CD4-positive, CD25-positive, alpha-beta regulatory T cell (primary cell): ENCODE results near the gene NME8. TPM values are rescaled to one million over a fixed set of nuclear protein-coding genes. Genes with fewer than 3 reads are reported as not detected.

ENCODE experiments used
- ATAC-seq, 2 donors: fragments of 150-1000 bp; cut with Tn5 transposase; one replicate each; pipeline ENCODE4 v1.10.0; 2021; ENCODE audit warnings: low read depth in 2 of 2, moderate number of reproducible peaks in 2 of 2, moderate library complexity in 1 of 2
- DNase-seq, 3 donors: peaks; one replicate each; pipeline versions ENCODE4 v3.0.0 to v3.0.0-alpha.2; 2012 to 2022; ENCODE audit warnings: mixed read lengths in 1 of 3
- H3K27ac ChIP-seq: one replicate; pipeline ENCODE4 v1.7.0; 2013; ENCODE audit warnings: mild to moderate bottlenecking, low read length; ENCODE audit not compliant: insufficient read depth, poor library complexity, severe bottlenecking
- H3K27me3 ChIP-seq: one replicate; pipeline ENCODE4 v1.7.0; 2013; ENCODE audit warnings: low read length; ENCODE audit not compliant: control insufficient read depth, insufficient read depth
- H3K36me3 ChIP-seq: one replicate; pipeline ENCODE4 v1.7.0; 2013; ENCODE audit warnings: mild to moderate bottlenecking, low read length, moderate library complexity; ENCODE audit not compliant: control insufficient read depth, insufficient read depth
- H3K4me1 ChIP-seq: 2 replicates; pipeline ENCODE4 v1.7.0; 2013; ENCODE audit warnings: mild to moderate bottlenecking, low read length; ENCODE audit not compliant: insufficient read depth, control insufficient read depth, poor library complexity, severe bottlenecking
- H3K4me3 ChIP-seq: one replicate; pipeline ENCODE4 v1.7.0; 2013; ENCODE audit warnings: low read depth, mild to moderate bottlenecking, low read length, moderate library complexity
- H3K9me3 ChIP-seq, 2 experiments: 1 replicate in 1 of 2; 2 replicates in 1 of 2; pipeline ENCODE4 v1.7.0; 2013; ENCODE audit warnings: low read length in 2 of 2, mild to moderate bottlenecking in 1 of 2, moderate library complexity in 1 of 2; ENCODE audit not compliant: control insufficient read depth in 2 of 2
- H3K27ac Mint-ChIP-seq, 3 donors: one replicate each; pipeline ENCODE4 v1.8.0; 2020 to 2022; ENCODE audit warnings: mild to moderate bottlenecking in 3 of 3, mixed read lengths in 3 of 3, moderate library complexity in 2 of 3
- H3K27me3 Mint-ChIP-seq: one replicate; pipeline ENCODE4 v1.8.0; 2022; ENCODE audit warnings: mild to moderate bottlenecking, mixed read lengths
- H3K36me3 Mint-ChIP-seq: one replicate; pipeline ENCODE4 v1.8.0; 2020; ENCODE audit warnings: mixed read lengths
- H3K4me1 Mint-ChIP-seq, 4 donors: one replicate each; pipeline ENCODE4 v1.8.0; 2020 to 2022; ENCODE audit warnings: mixed read lengths in 4 of 4, mild to moderate bottlenecking in 1 of 4
- H3K4me3 Mint-ChIP-seq, 4 donors: one replicate each; pipeline ENCODE4 v1.8.0; 2020 to 2022; ENCODE audit warnings: mild to moderate bottlenecking in 4 of 4, mixed read lengths in 4 of 4, moderate library complexity in 3 of 4
- H3K9me3 Mint-ChIP-seq, 7 donors: one replicate each; pipeline ENCODE4 v1.8.0; 2020 to 2022; ENCODE audit warnings: mixed read lengths in 7 of 7, mild to moderate bottlenecking in 3 of 7, moderate library complexity in 2 of 7
- polyA plus RNA-seq, 4 donors: library from polyadenylated mRNA; unstranded; fragments of 300-500 nt; fragmentation: Illumina TruSeq; gene quantifications; one replicate each; pipeline ENCODE4 v1.2.3, GENCODE V29; 2021
- total RNA-seq: library from RNA; stranded (reverse); gene quantifications from one replicate; pipeline ENCODE4 v1.2.3, GENCODE V29; 2022

Gene NME8
- total and polyA plus RNA-seq, 5 donors from 2014 or later, result not detected

- Histone ChIP-seq H3K27me3 (no peaks in the 10 kb centered on the region), H3K4me1 (no peaks in the 10 kb centered on the region), H3K27ac (no peak overlapping the region), H3K9me3 (no peaks in the 10 kb centered on the region), H3K4me3 (no peak overlapping the region), H3K36me3 (no peaks in the 10 kb centered on the region)
- Mint-ChIP-seq H3K36me3 (no peaks in the 10 kb centered on the region), H3K27me3 (no peaks in the 10 kb centered on the region), H3K4me3 (no peak overlapping the region), H3K27ac (no peak overlapping the region), H3K9me3 (peaks cover 0 to 4% (median 0%) of the 10 kb centered on the region in 7 donors), H3K4me1 (no peaks in the 10 kb centered on the region)
- no peak for ATAC-seq
- no peak for DNase-seq
Measured at GRCh38 chr7:37944737-37945054, 96.3 kb downstream of the NME8 start.

DNA sequence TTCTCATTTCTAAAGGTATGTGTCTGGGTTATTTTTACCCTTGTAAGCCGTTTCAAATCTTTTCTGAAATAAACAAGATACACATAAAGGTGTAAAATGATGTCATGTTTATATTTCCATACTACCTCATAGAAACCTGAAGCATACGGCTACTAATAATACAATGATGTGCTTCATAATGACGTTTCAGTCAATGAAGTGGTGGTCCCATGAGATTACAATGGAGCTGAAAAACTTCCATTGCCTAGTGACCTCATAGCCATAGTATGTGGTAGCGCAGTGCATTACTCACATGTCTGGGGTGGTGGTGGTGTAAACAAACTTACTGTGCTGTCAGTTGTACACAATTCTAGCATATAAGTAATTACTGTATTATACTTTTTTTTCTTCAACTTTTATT lies 96.9 kb downstream of the NME8 start:
- H3K4me1 Mint-ChIP-seq, result no peaks in the 10 kb centered on the region
- Histone ChIP-seq H3K27me3 (no peaks in the 10 kb centered on the region), H3K4me1 (no peaks in the 10 kb centered on the region), H3K36me3 (no peaks in the 10 kb centered on the region), H3K27ac (no peak overlapping the region), H3K4me3 (no peak overlapping the region), H3K9me3 (no peaks in the 10 kb centered on the region)
- H3K9me3 Mint-ChIP-seq, result peaks cover 0 to 5% (median 0%) of the 10 kb centered on the region in 7 donors
- no peak for DNase-seq
- ATAC-seq, result no peak
- H3K36me3 Mint-ChIP-seq, result no peaks in the 10 kb centered on the region
- H3K4me3 Mint-ChIP-seq, result no peak overlapping the region
- no peak overlapping the region for H3K27ac Mint-ChIP-seq
- H3K27me3 Mint-ChIP-seq, result no peaks in the 10 kb centered on the region

GRCh38 chr7:37947138-37947940 lies 98.9 kb downstream of the NME8 start:
- H3K36me3 ChIP-seq, result no peaks in the 10 kb centered on the region
- H3K4me3 ChIP-seq, result no peak overlapping the region
- H3K27me3 Mint-ChIP-seq, result no peaks in the 10 kb centered on the region
- ATAC-seq (no peak), DNase-seq (no peak)
- H3K4me1 Mint-ChIP-seq, result no peaks in the 10 kb centered on the region
- H3K36me3 Mint-ChIP-seq, result no peaks in the 10 kb centered on the region
- no peak overlapping the region for H3K27ac ChIP-seq
- H3K4me3 Mint-ChIP-seq, result no peak overlapping the region
- no peak overlapping the region for H3K27ac Mint-ChIP-seq
- no peaks in the 10 kb centered on the region for H3K4me1 ChIP-seq
- H3K9me3 Mint-ChIP-seq, result peaks cover 0 to 5% (median 0%) of the 10 kb centered on the region in 7 donors
- H3K9me3 ChIP-seq, result no peaks in the 10 kb centered on the region
- no peaks in the 10 kb centered on the region for H3K27me3 ChIP-seq

- no peaks in the 10 kb centered on the region for H3K36me3 Mint-ChIP-seq
- Histone ChIP-seq H3K36me3 (no peaks in the 10 kb centered on the region), H3K4me3 (no peak overlapping the region), H3K27me3 (no peaks in the 10 kb centered on the region), H3K4me1 (no peaks in the 10 kb centered on the region), H3K9me3 (no peaks in the 10 kb centered on the region), H3K27ac (no peak overlapping the region)
- no peak overlapping the region for H3K27ac Mint-ChIP-seq
- no peak for ATAC-seq
- no peak for DNase-seq
- no peaks in the 10 kb centered on the region for H3K4me1 Mint-ChIP-seq
- peaks cover 0 to 5% (median 0%) of the 10 kb centered on the region in 7 donors for H3K9me3 Mint-ChIP-seq
- no peaks in the 10 kb centered on the region for H3K27me3 Mint-ChIP-seq
- no peak overlapping the region for H3K4me3 Mint-ChIP-seq
Measured at GRCh38 chr7:37947941-37948210, 99.5 kb downstream of the NME8 start.

Other genes starting within 250 kb of the NME8 start
- gene GPR141, start 164.8 kb upstream of the NME8 start, total RNA-seq, result not detected
- not detected for gene GPR141, start 164.8 kb upstream of the NME8 start, polyA plus RNA-seq
- gene SFRP4, start 68.2 kb downstream of the NME8 start, total RNA-seq, result not detected
- not detected for gene SFRP4, start 68.2 kb downstream of the NME8 start, polyA plus RNA-seq
- not detected for gene EPDR1, start 72.0 kb downstream of the NME8 start, total RNA-seq
- under 1 TPM in 1 of 4 donors, not detected in 3; 0.10 TPM for gene EPDR1, start 72.0 kb downstream of the NME8 start, polyA plus RNA-seq